KBM-7 (cell line): ENCODE data around the gene NLRC5.

Experiments used
- DNase-seq: peaks from one replicate; pipeline ENCODE4 v3.0.0-alpha.2; 2015
- in situ Hi-C: fragments of 300-500 bp; cut with MboI; formaldehyde crosslinking; loops from 2 replicates; pipeline ENCODE4 v1.14.3; 2020; ENCODE audit warnings: low sequenced_read_pairs, low pct_unique_long_range_greater_than_20kb, mixed read lengths

Gene NLRC5

GRCh38 chr16:57036315-57036714 lies 47.0 kb downstream of the NLRC5 start:
- DNase-seq, result no peak
- in situ Hi-C loops, result no loop called here

GRCh38 chr16:57036945-57037344 lies 47.6 kb downstream of the NLRC5 start:
- no peak for DNase-seq
- in situ Hi-C loops, result no loop called here

DNA sequence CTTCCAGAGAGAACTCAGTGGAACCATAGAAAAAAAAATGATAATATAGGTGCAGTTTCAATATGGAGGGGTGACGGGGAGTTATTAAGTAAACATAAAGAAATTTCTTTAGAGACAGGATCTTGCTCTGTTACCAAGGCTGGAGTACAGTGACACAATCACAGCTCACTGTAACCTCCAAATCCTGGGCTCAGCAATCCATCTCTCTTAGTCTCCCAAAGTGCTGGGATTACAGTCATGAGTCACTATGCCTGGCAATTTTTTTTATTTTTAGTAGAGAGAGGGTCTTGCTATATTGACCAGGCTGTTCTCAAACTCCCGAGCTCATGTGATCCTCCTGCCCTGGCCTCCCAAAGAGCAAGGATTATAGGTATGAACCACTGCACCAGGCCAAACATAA lies 48.8 kb downstream of the NLRC5 start:
- no peak for DNase-seq
- in situ Hi-C loops, result no loop called here

- in situ Hi-C loops, result no loop called here
- peak; percentile 84 for DNase-seq
Observed at GRCh38 chr16:57039148-57039812, 49.9 kb downstream of the NLRC5 start.

- peak; percentile 39 for DNase-seq
- in situ Hi-C loops, result no loop called here
Observed at GRCh38 chr16:57041182-57042156, 52.1 kb downstream of the NLRC5 start.

DNA sequence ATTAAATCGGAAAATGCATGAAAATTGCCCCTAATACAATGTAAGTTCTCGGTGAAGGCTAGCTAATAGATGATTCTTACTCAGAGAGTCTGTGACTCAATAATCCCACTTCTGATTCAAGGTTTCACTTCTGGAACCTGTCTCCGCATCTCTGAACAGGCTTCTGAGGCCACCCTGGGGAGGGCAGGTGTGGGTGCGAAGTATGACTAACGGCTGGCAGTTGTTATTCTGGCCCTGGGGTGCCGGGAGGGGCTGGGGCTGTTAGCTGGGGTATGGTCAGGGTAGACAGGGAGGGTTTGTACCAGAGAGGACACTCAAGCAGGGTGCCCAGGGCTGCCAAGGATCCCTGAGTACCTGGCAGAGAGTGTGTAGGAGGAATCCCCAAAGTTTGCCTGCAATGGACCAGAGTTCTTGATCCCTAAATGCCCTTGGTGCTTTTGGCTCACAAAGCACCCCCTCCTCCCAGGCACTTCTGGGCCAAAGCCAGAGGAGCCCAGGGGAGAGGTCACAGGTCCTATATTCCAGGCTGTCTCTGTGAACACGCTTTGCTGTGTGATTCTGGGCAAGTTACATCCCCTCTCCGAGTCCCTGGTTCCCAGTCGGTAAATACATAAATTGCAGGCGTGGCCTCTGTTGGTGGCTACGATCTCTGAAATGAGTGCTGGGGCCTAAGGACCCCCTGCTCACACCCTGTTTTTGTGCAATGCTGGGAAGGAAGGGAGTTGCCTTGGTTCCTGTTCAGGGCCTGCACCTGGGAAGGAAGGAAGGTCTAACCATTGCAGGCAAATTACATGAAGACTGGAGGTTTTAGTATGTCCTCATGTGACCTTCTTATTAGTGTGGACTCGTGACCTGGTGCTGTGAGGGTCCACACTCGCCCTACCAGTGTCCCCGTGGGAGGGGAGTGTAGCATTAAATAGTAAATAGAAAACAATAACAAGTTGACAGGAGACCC lies 53.1 kb downstream of the NLRC5 start:
- DNase-seq, result peak; percentile 38
- in situ Hi-C loops, result no loop called here

DNA sequence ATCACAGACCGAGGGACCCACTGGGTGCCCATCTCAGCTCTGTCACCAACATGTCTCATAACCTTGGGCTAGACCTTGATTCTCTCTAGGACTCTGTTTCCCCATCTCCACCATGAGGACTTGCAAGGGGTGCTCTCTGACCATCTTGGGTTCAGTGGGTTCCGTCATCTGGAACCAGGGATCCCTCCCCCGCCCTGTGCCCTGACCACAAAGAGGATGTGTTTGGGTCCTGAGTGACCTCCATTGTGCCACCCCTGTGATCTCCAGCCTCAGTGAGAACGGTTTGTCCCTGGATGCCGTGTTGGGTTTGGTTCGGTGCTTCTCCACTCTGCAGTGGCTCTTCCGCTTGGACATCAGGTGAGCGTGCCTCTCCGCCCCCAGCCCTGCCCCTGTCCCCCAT lies 53.9 kb downstream of the NLRC5 start:
- in situ Hi-C loops, result no loop called here
- DNase-seq, result no peak

DNA sequence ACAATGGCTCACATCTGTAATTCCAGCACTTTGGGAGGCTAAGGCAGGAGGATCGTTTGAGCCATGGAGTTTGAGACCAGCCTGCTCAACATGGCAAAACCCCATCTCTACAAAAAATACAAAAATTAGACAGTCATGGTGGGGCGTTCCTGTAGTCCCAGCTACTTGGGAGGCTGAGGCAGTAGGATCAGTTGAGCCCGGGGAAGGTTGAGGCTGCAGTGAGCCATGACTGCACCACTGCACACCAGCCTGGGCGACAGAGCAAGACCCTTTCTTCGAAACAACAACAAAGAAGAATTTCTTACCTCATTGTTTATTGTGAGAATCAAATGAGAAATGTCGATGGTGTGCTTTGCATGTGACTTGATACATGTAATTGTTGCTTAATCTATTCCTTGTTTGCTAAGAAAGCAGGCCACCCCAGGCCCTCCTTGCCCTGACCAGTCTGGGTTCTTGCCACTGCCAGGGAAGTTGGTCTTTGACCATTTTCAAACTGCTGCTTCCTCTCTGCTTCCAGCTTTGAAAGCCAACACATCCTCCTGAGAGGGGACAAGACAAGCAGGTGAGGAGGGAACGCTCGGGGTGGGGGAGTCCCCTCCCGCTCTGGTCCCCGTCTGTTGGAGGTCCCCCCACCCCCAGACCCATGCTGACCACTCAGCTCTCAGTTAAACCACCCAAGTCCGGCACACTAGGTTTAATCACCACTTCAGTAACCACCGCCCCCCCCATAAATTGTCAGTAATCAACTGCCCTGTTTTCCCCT lies 55.8 kb downstream of the NLRC5 start:
- in situ Hi-C loops, result no loop called here
- DNase-seq, result no peak

DNA sequence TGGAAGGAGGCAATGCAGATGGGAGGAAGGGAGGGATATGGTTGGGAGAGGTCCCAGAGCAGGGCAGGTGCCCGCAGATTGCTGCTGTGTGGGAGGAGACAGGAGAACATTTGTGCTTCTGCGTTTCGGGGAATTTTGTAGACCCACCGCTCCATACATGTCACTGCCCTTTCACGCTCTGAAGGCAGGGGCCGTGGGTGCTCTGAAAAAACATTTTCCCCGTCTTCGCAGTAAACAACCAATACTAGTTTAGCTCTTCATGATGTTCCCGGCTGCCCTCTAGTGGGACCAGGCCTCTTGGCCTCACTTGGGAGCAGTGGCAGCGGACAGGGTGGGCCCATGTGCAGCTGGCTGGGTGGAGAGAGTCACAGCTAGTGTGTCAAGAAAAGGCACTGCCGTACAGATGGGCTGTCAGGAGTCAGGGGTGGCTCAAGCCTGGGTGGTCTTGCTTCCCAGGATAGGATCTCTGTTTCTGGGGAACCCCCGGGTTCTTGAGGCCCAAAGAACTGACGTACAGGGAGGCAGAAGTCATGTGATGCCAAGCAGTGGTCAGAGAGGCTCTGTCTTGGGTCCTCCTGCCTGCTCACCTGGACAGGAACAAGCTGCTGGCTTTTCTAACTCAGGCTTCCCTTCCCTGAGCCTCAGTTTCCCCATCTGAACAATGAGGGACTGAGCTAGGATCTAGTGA lies 56.5 kb downstream of the NLRC5 start:
- in situ Hi-C loops, result no loop called here

GRCh38 chr16:57048095-57048494 lies 58.7 kb downstream of the NLRC5 start:
- in situ Hi-C loops, result no loop called here
- no peak for DNase-seq

More for the DNA sequence above, 56.5 kb downstream of the NLRC5 start:
- DNase-seq, result no peak

DNA sequence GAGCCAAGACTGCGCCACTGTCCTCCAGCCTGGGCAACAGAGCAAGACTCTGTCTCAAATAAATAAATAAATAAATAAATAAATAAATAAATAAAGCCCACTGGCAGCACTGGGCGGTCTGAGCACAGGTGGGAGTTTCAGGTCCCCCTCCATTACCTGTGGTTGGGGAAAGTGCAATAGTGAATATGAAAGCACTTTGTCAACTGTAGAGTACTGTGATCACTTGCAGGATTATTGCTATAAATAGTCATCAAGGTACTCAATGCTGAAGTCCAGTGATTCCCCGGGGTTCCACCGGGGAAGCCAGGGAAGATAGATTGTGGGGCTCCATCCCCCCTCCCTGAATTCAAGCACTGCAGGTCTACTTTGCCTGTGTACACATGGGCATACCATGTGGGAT lies 60.3 kb downstream of the NLRC5 start:
- no peak for DNase-seq
- in situ Hi-C loops, result no loop called here

GRCh38 chr16:57051696-57052228 lies 62.4 kb downstream of the NLRC5 start:
- DNase-seq, result no peak
- in situ Hi-C loops, result no loop called here

DNA sequence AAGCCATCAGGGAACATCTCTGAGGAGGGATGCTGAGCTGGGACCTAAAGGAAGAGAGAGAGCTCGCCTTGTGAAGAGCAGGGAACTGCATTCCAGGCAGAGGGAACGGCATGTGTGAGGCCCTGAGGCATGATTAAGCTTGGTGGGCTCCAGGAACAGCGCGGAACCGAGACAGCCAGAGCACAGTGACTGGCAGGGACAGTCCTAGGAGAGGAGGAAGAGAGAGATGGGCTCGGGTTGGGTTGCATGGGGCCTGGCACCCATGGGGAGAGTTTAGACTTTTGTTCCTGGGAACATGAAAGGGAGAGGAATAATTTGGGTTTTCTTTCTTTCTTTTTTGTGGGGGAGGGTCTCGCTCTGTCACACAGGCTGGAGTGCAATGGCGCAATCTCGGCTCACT lies 63.8 kb downstream of the NLRC5 start:
- in situ Hi-C loops, result no loop called here
- no peak for DNase-seq

DNA sequence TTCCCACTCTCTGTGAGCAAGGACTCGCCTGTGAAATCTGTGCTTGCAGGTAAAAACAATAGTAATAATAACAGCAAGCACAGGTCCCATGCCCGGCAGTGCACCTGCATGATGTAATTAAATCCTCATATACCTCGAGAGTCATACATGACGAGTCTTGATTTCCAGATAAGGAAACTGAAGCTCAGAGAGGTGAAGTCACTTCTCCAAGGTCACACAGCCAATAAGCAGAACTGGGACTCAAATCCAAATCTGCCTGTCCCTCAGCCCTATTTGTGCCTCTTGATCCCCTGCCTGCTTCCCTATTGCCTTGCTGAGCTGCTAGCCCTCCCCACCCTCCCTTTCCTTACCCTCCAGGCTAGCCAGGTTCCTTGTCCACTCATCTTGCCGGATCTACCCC lies 65.0 kb downstream of the NLRC5 start:
- in situ Hi-C loops, result no loop called here
- no peak for DNase-seq

DNA sequence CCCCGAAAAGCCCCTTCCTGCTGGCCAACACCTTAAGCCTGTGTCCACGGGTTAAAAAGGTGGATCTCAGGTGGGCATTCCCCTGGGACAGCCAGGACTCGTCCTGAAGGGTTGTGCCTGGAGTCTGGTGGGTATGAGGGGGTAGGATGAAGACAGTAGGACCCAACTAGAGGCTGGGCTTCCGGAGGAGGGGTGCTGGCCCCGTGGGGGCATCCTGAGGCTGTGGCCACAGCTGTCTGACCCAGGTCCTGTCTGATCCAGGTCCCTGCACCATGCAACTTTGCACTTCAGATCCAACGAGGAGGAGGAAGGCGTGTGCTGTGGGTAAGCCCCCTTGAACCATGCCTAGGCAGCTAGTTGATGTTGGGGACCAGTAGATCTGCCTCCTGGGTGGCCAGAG lies 65.4 kb downstream of the NLRC5 start:
- DNase-seq, result no peak
- in situ Hi-C loops, result no loop called here

- no peak for DNase-seq
- in situ Hi-C loops, result no loop called here
Observed at GRCh38 chr16:57055671-57056070, 66.3 kb downstream of the NLRC5 start.

DNA sequence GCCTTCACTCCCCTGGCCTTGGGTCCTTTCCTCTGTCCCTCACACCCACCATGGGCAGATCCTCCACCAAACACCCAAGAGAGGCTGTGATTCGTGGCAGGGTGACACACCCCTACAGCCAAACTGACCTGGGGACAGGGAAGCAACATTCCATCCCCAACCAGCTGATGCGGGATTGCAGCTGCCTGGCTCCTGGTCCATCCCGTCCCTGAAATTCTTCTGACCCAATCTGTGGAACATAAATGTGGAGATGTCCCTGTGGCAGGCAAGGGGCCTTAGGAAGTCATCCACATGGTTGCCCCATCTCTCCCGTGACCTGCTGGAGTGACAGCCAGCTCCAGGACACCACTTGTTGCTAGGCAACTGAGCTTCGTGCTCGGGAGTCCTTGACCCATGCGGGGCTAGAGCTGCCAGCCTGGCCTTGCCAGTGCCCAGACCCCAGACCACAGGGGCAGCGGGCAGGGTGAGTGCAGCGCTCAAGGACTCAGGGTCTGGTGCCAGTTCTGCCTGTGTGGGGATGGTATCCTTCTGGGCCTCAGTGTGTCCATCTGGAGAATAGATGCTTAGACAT lies 69.0 kb downstream of the NLRC5 start:
- in situ Hi-C loops, result no loop called here
- no peak for DNase-seq
